DOHH2 (cell line): ENCODE measurements around the gene MSMP.

ENCODE experiments used
- H3F3A ChIP-seq: fragments of 200-600 bp; sonication (generic), shearing (Covaris generic); 2 replicates; pipeline ENCODE4 v1.6.0; 2016; ENCODE audit warnings: antibody characterized with exemption, mild to moderate bottlenecking; ENCODE audit not compliant: control insufficient read depth, insufficient read depth
- H3K27ac ChIP-seq: fragments of 200-600 bp; sonication (generic); 2 replicates; pipeline ENCODE4 v1.5.1; 2014; ENCODE audit warnings: low read depth, mild to moderate bottlenecking, low read length, moderate library complexity
- H3K27me3 ChIP-seq: fragments of 200-600 bp; sonication (generic); 2 replicates; pipeline ENCODE4 v1.6.1; 2014; ENCODE audit warnings: mild to moderate bottlenecking, low read length, mixed read lengths; ENCODE audit not compliant: control insufficient read depth
- H3K36me3 ChIP-seq: fragments of 200-600 bp; sonication (generic); 2 replicates; pipeline ENCODE4 v1.6.1; 2014; ENCODE audit warnings: mild to moderate bottlenecking, low read length, moderate library complexity, mixed read lengths; ENCODE audit not compliant: control insufficient read depth
- H3K4me1 ChIP-seq: fragments of 200-600 bp; sonication (generic); 2 replicates; pipeline ENCODE4 v1.6.1; 2014; ENCODE audit warnings: mild to moderate bottlenecking, low read length, mixed read lengths; ENCODE audit not compliant: control insufficient read depth
- H3K4me2 ChIP-seq: fragments of 200-600 bp; sonication (generic); 2 replicates; pipeline ENCODE4 v1.6.0; 2014; ENCODE audit warnings: mild to moderate bottlenecking, low read length, moderate library complexity
- H3K4me3 ChIP-seq: fragments of 200-600 bp; sonication (generic); 2 replicates; pipeline ENCODE4 v1.5.1; 2014; ENCODE audit warnings: mild to moderate bottlenecking, low read length, mixed read lengths
- H3K79me2 ChIP-seq: fragments of 200-600 bp; sonication (generic); 2 replicates; pipeline ENCODE4 v1.6.1; 2014; ENCODE audit warnings: mild to moderate bottlenecking, low read length, mixed read lengths; ENCODE audit not compliant: control insufficient read depth
- H3K9me2 ChIP-seq: fragments of 200-600 bp; sonication (generic); replicated peaks from 2 replicates; pipeline ENCODE4 v1.6.1; 2014; ENCODE audit warnings: mild to moderate bottlenecking, low read length, mixed read lengths; ENCODE audit not compliant: control insufficient read depth
- H3K9me3 ChIP-seq: fragments of 200-600 bp; sonication (generic); 2 replicates; pipeline ENCODE4 v1.6.1; 2014; ENCODE audit warnings: antibody characterized with exemption, low read length, mixed read lengths; ENCODE audit not compliant: control insufficient read depth, insufficient read depth
- H4K20me1 ChIP-seq: fragments of 200-600 bp; sonication (generic); 2 replicates; pipeline ENCODE4 v1.6.0; 2014; ENCODE audit warnings: low read depth, mild to moderate bottlenecking, antibody characterized with exemption, low read length, moderate library complexity; ENCODE audit not compliant: control insufficient read depth, insufficient read depth
- EZH2phosphoT487 ChIP-seq: fragments of 200-600 bp; sonication (generic); IDR thresholded peaks from 2 replicates; pipeline ENCODE4 v1.6.1; 2017; ENCODE audit warnings: borderline replicate concordance, mild to moderate bottlenecking, antibody characterized with exemption, low read length, moderate library complexity, mixed read lengths
- TF ChIP-seq, protein P1 (sequence below): fragments of 200-600 bp; sonication (generic); IDR thresholded peaks from one replicate; pipeline ENCODE4 v1.5.1; 2014; ENCODE audit warnings: antibody characterized with exemption, mild to moderate bottlenecking, low read depth, low read length; ENCODE audit not compliant: poor library complexity, severe bottlenecking

The MSMP gene

DNA sequence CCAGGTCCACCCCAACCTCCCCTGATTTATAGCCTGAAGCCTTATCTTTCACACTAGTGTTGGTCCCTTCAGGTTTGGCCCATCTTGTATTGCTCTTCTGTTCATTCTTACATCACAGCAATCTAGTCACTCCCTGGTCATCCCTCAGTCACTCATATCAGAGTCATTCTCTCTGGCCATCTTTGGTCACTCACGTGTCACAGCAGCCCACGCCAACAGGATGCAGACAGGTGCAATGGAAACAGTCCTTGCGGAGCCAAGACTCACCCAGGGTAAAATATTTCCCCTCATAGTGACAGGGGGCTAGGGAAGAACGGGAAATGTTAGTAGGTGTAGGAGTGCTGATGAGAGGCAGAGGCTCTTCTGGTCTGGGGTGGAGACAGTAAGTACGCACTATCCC is 610 bp downstream of the MSMP start:
- TF ChIP-seq EZH2phosphoT487 = no peak
- TF ChIP-seq, protein P1, sequence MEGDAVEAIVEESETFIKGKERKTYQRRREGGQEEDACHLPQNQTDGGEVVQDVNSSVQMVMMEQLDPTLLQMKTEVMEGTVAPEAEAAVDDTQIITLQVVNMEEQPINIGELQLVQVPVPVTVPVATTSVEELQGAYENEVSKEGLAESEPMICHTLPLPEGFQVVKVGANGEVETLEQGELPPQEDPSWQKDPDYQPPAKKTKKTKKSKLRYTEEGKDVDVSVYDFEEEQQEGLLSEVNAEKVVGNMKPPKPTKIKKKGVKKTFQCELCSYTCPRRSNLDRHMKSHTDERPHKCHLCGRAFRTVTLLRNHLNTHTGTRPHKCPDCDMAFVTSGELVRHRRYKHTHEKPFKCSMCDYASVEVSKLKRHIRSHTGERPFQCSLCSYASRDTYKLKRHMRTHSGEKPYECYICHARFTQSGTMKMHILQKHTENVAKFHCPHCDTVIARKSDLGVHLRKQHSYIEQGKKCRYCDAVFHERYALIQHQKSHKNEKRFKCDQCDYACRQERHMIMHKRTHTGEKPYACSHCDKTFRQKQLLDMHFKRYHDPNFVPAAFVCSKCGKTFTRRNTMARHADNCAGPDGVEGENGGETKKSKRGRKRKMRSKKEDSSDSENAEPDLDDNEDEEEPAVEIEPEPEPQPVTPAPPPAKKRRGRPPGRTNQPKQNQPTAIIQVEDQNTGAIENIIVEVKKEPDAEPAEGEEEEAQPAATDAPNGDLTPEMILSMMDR = no peak
- Histone ChIP-seq H3F3A (peaks cover 21% of the 10 kb centered on the region), H3K27ac (no peak overlapping the region), H3K36me3 (peaks cover 42% of the 10 kb centered on the region), H3K79me2 (peaks cover 26% of the 10 kb centered on the region), H3K4me3 (no peak overlapping the region), H3K4me1 (peaks cover 48% of the 10 kb centered on the region), H3K27me3 (no peaks in the 10 kb centered on the region), H4K20me1 (no peaks in the 10 kb centered on the region), H3K9me2 (no peaks in the 10 kb centered on the region), H3K4me2 (no peak overlapping the region), H3K9me3 (no peaks in the 10 kb centered on the region)

DNA sequence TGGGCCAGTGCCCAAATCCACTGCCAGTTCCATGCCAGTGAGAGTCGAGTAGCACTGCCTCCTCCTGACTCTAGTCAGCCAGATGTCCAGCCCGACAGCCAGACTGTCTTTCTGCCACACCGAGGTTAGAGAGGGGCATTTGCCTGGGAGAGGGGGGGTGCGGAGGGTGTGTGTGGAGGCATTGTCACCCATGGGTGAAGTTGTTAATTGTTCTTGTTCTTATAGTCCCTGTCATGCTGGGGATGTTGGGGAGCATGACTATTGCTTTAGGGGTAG is 3.9 kb downstream of the MSMP start:
- Histone ChIP-seq H3K79me2 (peaks cover 43% of the 10 kb centered on the region), H3K27ac (peak overlapping the region; percentile 46)

DNA sequence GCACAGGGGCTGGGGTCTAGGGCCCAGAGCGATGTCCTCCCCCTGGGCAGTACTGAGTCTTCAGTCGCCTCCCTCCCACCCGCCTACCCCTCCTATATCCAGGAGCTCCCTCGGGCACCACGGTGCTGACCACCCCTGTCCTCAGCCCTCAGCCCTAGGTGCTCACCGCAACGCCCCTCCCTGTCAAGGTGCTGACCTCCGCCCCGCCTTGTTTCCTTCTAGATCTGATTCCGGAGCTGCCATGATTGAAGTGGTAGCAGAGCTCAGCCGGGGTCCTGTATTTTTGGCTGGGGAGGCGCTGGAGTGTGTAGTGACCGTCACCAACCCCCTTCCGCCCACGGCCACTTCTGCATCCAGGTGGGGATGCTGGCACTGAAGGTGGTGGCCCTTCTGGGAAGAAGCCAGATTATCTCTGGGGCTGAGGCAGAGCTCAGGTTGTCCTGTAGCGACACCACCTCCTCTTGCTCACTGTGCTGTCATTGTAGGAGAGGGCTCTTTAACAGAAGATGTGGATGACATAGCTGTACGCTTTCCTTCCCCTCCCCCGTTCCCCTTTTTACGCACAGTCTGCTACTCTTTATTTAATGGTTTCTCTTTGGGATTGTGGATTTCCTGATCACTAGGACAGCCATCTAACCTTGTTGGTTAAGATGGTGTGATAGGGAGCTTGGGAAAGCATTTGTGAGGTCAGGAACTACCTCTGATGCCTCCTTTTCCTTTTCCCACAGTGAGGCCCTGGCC is 4.4 kb downstream of the MSMP start:
- Histone ChIP-seq H3K79me2 (peaks cover 43% of the 10 kb centered on the region), H4K20me1 (no peaks in the 10 kb centered on the region), H3K4me3 (peak overlapping the region; percentile 90)

More for the DNA sequence above, 3.9 kb downstream of the MSMP start:
- no peaks in the 10 kb centered on the region for H3K9me3 ChIP-seq
- peaks cover 44% of the 10 kb centered on the region for H3K4me1 ChIP-seq
- H3K4me2 ChIP-seq = peak overlapping the region; percentile 90
- no peak for TF ChIP-seq EZH2phosphoT487
- TF ChIP-seq, protein P1 = no peak
- H3F3A ChIP-seq = 0 out of 2 replicates have a peak, but pooled peaks cover 5% of the 10 kb centered on the region
- H4K20me1 ChIP-seq = no peaks in the 10 kb centered on the region
- H3K4me3 ChIP-seq = peak overlapping the region; percentile 90
- H3K36me3 ChIP-seq = peaks cover 41% of the 10 kb centered on the region
- H3K27me3 ChIP-seq = no peaks in the 10 kb centered on the region
- no peaks in the 10 kb centered on the region for H3K9me2 ChIP-seq

More for the DNA sequence above, 4.4 kb downstream of the MSMP start:
- Histone ChIP-seq H3K4me1 (peaks cover 42% of the 10 kb centered on the region), H3F3A (peaks cover 5% of the 10 kb centered on the region; the same call in 1 of the 2 replicates), H3K36me3 (peaks cover 38% of the 10 kb centered on the region), H3K9me2 (no peaks in the 10 kb centered on the region), H3K9me3 (no peaks in the 10 kb centered on the region), H3K4me2 (peak overlapping the region; percentile 90), H3K27ac (peak overlapping the region; percentile 46), H3K27me3 (no peaks in the 10 kb centered on the region)
- TF ChIP-seq EZH2phosphoT487 = no peak
- TF ChIP-seq, protein P1 = no peak
